Stimulated activated effector memory CD8-positive, alpha-beta T cell treated with anti-CD3 and anti-CD28 coated beads, Interleukin-12 subunit alpha, Interleukin-12 subunit beta, amount 100 ng/mL, for 72 hours (primary cell): Measurements from ENCODE around the gene NANOS2.
"Not testable (repeated sequence)": the region's sequence is repeated elsewhere in the genome, so short reads cannot be mapped to it uniquely, and the experiment has no call there.

Source experiments
- ATAC-seq: fragments of 150-1000 bp; cut with Tn5 transposase; 2 replicates; pipeline ENCODE4 v1.10.0; 2021
- DNase-seq, 2 donors: peaks; one replicate each; pipeline ENCODE4 v3.0.0; 2021 to 2022; ENCODE audit warnings: low spot score in 2 of 2
- H3K27ac Mint-ChIP-seq: one replicate; pipeline ENCODE4 v1.8.0; 2022; ENCODE audit warnings: mild to moderate bottlenecking, mixed read lengths
- H3K36me3 Mint-ChIP-seq: one replicate; pipeline ENCODE4 v1.8.0; 2022; ENCODE audit warnings: mild to moderate bottlenecking, mixed read lengths
- H3K4me1 Mint-ChIP-seq: one replicate; pipeline ENCODE4 v1.8.0; 2022; ENCODE audit warnings: mixed read lengths
- H3K4me3 Mint-ChIP-seq: one replicate; pipeline ENCODE4 v1.8.0; 2022; ENCODE audit warnings: mild to moderate bottlenecking, mixed read lengths
- H3K9me3 Mint-ChIP-seq: one replicate; pipeline ENCODE4 v1.8.0; 2022; ENCODE audit warnings: mixed read lengths

The NANOS2 gene

GRCh38 chr19:45906221-45906620 is 8.4 kb downstream of the NANOS2 start:
- Mint-ChIP-seq H3K4me3 (no peak overlapping the region), H3K36me3 (peaks cover 17% of the 10 kb centered on the region)
- no peak for ATAC-seq

GRCh38 chr19:45905011-45905410 is 9.6 kb downstream of the NANOS2 start:
- Mint-ChIP-seq H3K9me3 (no peaks in the 10 kb centered on the region), H3K4me3 (no peak overlapping the region), H3K36me3 (peaks cover 22% of the 10 kb centered on the region), H3K27ac (no peak overlapping the region), H3K4me1 (peaks cover 25% of the 10 kb centered on the region)
- DNase-seq: no peak
- ATAC-seq: no peak

More at GRCh38 chr19:45906221-45906620, 8.4 kb downstream of the NANOS2 start:
- DNase-seq: no peak
- Mint-ChIP-seq H3K9me3 (no peaks in the 10 kb centered on the region), H3K4me1 (peaks cover 15% of the 10 kb centered on the region), H3K27ac (no peak overlapping the region)

DNA sequence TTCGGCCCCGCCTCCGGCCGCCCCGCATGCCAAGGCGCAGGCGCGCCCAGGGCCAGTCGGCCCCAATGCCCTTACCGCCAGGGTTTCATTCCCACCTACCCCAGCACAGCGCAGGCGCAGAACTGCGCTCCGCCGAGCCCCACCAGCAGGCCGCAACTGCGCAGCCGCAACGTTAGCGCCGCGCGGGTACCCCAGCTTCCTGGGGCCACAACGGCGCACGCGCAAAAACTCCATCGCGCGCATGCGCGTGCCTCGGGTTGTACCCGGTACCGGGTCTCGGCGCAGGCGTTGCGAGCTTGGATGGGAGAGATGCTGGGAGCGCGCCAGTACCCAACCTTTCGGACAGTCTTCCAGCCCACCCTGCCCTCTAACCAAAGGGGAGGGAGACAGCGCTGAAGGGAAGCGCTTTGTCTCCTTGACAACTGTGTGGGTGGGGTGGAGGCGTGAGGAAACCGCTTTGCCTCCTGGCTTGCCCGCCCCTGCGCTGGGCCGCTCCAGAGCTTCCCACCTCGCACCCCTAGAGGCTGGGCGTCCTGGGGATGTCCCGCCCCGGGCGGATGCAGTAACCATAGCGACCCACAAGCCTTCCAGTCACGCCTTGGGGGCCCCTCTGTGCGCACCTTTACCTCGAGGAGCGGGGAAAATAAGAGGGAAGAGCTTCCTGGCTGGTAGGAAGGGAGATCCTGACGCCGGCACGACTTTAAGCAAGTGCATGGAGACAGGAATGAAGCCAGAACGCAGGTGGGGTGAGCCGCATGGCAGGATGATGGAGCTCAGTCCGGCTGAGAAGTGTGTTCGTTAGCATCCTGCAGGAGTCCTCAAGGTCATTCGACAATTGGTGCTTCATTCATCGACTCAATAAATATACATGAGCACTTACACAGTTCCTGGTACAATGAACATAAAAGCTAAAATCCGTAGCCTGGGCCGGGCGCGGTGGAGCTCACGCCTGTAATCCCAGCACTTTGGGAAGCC is 11.6 kb downstream of the NANOS2 start:
- H3K4me3 Mint-ChIP-seq: peak overlapping the region; percentile 95
- DNase-seq (peak; percentile 100), ATAC-seq (peak; percentile 88)
- no peaks in the 10 kb centered on the region for H3K9me3 Mint-ChIP-seq
- H3K27ac Mint-ChIP-seq: peak overlapping the region; percentile 93
- H3K4me1 Mint-ChIP-seq: peaks cover 19% of the 10 kb centered on the region
- peaks cover 37% of the 10 kb centered on the region for H3K36me3 Mint-ChIP-seq

- no peak for ATAC-seq
- H3K4me1 Mint-ChIP-seq: peaks cover 19% of the 10 kb centered on the region
- H3K36me3 Mint-ChIP-seq: peaks cover 42% of the 10 kb centered on the region
- H3K27ac Mint-ChIP-seq: peak within 1 kb of the TSS; percentile 93
- H3K4me3 Mint-ChIP-seq: peak within 1 kb of the TSS; percentile 95
- DNase-seq: no peak
- H3K9me3 Mint-ChIP-seq: no peaks in the 10 kb centered on the region
These were observed 12.5 kb downstream of the NANOS2 start, which contains the start of gene MYPOP for GRCh38 chr19:45901912-45902650. Gene MYPOP (minus strand): TSS chr19:45902613. CDS start chr19:45901773, 840 bp downstream.

- no peak for DNase-seq
These were observed 13.1 kb downstream of the NANOS2 start for GRCh38 chr19:45901432-45901911.

DNA sequence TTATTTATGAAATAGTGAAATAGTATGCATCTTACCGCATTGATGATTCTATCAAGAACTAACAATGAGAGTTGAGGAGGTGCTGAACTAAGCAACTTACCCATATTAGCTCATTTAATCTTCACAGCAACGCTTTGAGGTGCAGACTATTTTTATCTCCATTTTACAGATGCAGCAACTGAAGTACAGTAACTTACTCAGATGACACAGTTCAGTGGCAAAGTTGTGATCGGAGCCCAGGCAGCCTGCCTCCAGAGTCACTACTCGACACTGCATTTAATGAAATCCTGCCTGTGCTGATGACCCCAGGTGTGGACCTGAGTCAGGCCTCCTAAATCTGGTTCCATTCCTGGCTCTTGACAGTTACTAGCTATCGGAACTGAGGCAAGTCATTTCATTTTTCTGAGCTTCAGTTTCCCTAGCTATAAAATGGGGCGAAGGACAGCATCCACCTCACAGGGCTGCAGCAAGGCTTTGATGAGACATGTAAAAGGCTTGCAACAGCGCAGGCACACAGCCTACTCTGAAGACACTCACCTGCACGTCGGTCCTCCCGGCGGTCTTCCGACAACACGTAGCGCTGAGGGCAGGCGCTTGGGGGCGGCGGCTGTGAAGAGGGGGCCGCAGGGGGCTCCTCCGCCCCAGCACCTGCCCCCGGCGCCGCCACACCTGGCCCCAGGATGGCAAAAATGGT is 13.7 kb downstream of the NANOS2 start:
- Mint-ChIP-seq H3K27ac (no peak overlapping the region), H3K4me1 (peaks cover 19% of the 10 kb centered on the region), H3K36me3 (peaks cover 44% of the 10 kb centered on the region), H3K9me3 (no peaks in the 10 kb centered on the region), H3K4me3 (peak overlapping the region; percentile 95)
- DNase-seq: no peak
- no peak for ATAC-seq

More at GRCh38 chr19:45901432-45901911, 13.1 kb downstream of the NANOS2 start:
- peak overlapping the region; percentile 93 for H3K27ac Mint-ChIP-seq
- H3K4me3 Mint-ChIP-seq: peak overlapping the region; percentile 95
- H3K4me1 Mint-ChIP-seq: peaks cover 19% of the 10 kb centered on the region
- H3K36me3 Mint-ChIP-seq: peaks cover 44% of the 10 kb centered on the region
- no peak for ATAC-seq
- no peaks in the 10 kb centered on the region for H3K9me3 Mint-ChIP-seq

DNA sequence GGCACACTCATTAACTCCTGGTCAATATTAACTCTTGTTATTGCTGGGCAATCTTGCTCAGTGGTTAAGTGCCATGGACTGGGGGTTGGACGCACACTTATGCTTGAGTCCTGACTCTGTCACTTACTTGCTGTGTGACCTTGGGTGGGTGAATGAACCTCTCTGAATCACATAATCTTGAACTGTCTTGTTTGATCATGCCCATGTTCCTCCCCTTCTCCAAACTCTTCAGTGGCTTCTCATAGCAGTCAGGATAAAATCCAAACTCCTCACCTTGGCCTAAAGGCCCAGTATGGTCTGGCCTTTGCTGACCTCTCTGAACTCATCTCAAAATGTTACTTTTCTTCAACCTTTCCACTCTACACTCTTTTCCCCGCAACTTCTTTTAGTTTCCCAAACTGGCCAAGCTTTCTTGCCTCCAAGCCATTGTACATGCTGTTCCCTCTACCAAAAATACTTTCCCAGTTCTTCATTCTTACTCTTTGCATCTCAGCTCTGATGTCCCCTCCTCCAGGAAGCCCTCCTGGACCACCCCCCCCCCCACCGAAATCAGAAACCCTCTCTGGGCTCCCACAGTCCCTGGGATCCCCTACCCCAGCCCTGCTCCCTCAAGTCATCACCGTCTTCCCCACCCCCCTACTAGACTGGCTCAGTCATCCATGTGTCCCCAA is 14.5 kb downstream of the NANOS2 start:
- Mint-ChIP-seq H3K9me3 (no peaks in the 10 kb centered on the region), H3K36me3 (peaks cover 51% of the 10 kb centered on the region), H3K4me3 (peak overlapping the region; percentile 95), H3K27ac (no peak overlapping the region), H3K4me1 (peaks cover 25% of the 10 kb centered on the region)
- ATAC-seq: no peak
- DNase-seq: no peak

GRCh38 chr19:45899253-45899652 is 15.3 kb downstream of the NANOS2 start:
- H3K27ac Mint-ChIP-seq: no peak overlapping the region
- no peak overlapping the region for H3K4me3 Mint-ChIP-seq
- H3K9me3 Mint-ChIP-seq: no peaks in the 10 kb centered on the region
- H3K4me1 Mint-ChIP-seq: peaks cover 27% of the 10 kb centered on the region
- H3K36me3 Mint-ChIP-seq: peaks cover 51% of the 10 kb centered on the region
- ATAC-seq (no peak), DNase-seq (no peak)

- Mint-ChIP-seq H3K9me3 (no peaks in the 10 kb centered on the region), H3K4me3 (no peak overlapping the region), H3K36me3 (peaks cover 48% of the 10 kb centered on the region), H3K27ac (no peak overlapping the region), H3K4me1 (peaks cover 27% of the 10 kb centered on the region)
- DNase-seq (no peak), ATAC-seq (no peak)
These were observed 17.2 kb downstream of the NANOS2 start for GRCh38 chr19:45897261-45897812.

DNA sequence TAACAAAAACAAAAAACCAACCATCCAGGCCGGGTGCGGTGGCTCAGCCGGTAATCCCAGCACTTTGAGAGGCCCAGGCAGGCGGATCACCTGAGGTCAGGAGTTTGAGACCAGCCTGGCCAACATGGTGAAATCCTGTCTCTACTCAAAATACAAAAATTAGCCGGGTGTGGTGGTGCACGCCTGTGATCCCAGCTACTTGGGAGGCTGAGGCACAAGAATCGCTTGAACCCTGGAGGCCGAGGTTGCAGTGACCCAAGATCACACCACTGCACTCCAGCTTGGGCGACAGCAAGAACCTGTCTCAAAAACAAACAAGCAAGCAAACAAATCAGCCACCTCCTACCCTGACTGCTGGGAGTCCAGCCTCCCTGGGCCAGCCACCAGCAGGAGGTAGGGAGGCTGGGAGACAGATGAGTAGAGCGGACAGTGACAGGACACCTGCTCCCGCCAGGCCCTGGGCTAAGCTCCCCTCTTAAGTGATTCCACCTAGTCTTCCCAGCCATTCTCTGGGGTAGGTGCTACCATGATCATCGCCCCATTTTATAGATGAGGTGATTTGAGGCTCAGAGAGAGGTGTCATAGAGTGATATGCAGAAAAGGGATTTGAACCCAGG is 18.5 kb downstream of the NANOS2 start:
- H3K36me3 Mint-ChIP-seq: peaks cover 40% of the 10 kb centered on the region
- not testable (repeated sequence) for DNase-seq, H3K9me3 Mint-ChIP-seq, ATAC-seq, H3K4me3 Mint-ChIP-seq
- peaks cover 21% of the 10 kb centered on the region for H3K4me1 Mint-ChIP-seq
- H3K27ac Mint-ChIP-seq: peak overlapping the region; percentile 60

DNA sequence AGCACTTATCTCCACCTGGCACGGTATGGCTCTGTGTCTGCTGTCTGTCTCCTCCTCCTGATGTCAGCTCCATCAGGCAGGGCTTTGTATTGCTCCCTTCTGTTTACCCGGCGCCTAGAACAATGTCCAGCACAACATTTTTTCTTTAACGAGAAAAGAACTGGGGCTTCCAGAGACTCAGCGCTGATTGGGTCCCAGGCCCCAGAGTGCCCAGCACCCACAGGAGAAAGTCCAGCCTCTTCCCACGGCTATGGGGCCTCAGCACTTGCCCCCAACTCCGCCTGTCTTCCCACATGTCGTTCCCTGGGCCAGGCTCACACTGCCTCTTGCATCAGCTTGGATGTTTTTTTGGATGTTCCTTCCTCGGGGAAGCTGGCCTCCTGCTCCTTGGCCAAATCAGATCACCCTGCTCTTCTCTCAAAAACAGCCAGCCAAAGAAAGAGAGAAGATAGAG is 19.0 kb downstream of the NANOS2 start:
- ATAC-seq (no peak), DNase-seq (no peak)
- Mint-ChIP-seq H3K36me3 (peaks cover 35% of the 10 kb centered on the region), H3K27ac (peak overlapping the region; percentile 60), H3K4me3 (no peak overlapping the region), H3K4me1 (peaks cover 16% of the 10 kb centered on the region), H3K9me3 (no peaks in the 10 kb centered on the region)

- H3K4me1 Mint-ChIP-seq: peaks cover 25% of the 10 kb centered on the region
- no peak for DNase-seq
- ATAC-seq: no peak
- H3K36me3 Mint-ChIP-seq: peaks cover 30% of the 10 kb centered on the region
- no peaks in the 10 kb centered on the region for H3K9me3 Mint-ChIP-seq
- H3K27ac Mint-ChIP-seq: no peak overlapping the region
- H3K4me3 Mint-ChIP-seq: no peak overlapping the region
These were observed 23.7 kb downstream of the NANOS2 start for GRCh38 chr19:45890877-45891276.

DNA sequence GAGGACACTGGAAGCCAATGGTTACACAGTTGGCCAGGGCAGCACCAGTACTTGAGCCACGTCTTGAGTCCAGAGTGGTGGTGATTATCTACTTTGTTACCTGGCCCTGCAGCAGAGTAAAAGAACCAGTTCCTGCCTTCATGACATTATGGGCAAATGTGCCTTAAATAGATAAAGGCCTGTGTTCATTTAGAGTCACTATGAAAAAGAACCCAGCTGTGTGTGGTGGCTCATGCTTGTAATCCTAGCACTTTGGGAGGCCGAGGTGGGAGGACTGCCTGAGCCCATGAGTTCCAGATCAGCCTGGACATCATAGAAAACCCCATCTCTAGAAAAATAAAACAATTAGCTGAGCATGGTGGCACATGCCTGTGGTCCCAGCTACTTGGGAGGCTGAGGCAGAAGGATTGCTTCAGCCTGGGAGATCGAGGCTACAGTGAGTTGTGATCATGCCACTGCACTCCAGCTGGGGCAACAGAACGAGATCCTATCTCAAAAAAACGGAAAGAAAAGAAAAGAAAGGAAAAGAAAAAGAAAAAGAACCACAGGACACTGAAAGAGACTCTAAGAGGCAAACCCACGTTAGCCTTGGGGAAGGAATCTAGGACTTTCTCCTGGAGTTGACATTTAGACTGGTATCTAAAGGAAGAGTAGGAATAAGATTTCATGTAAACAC is 25.2 kb downstream of the NANOS2 start:
- H3K4me3 Mint-ChIP-seq: no peak overlapping the region
- no peaks in the 10 kb centered on the region for H3K9me3 Mint-ChIP-seq
- H3K4me1 Mint-ChIP-seq: peaks cover 17% of the 10 kb centered on the region
- H3K27ac Mint-ChIP-seq: peak overlapping the region; percentile 71
- peaks cover 26% of the 10 kb centered on the region for H3K36me3 Mint-ChIP-seq
- no peak for ATAC-seq
- DNase-seq: no peak
